SJSA1 (cell line): ENCODE data around the gene LHFPL3. TPM values are rescaled to one million over a fixed set of nuclear protein-coding genes. Genes with fewer than 3 reads are reported as not detected.

Experiments used
- DNase-seq, 2 experiments: peaks; one replicate each; pipeline ENCODE4 v3.0.0-alpha.2; 2015 to 2020; ENCODE audit warnings: low spot score in 2 of 2, low read depth in 1 of 2
- H3K27ac ChIP-seq: fragments of 250-450 bp; sonication (Bioruptor Pico); 2 replicates; pipeline ENCODE4 v1.5.1; 2020; ENCODE audit warnings: mild to moderate bottlenecking, moderate library complexity
- H3K27me3 ChIP-seq: fragments of 250-450 bp; sonication (Bioruptor Pico); replicated peaks from 2 replicates; pipeline ENCODE4 v1.5.1; 2020; ENCODE audit warnings: mild to moderate bottlenecking, moderate library complexity
- H3K36me3 ChIP-seq: fragments of 250-450 bp; sonication (Bioruptor Pico); 2 replicates; pipeline ENCODE4 v1.5.1; 2020; ENCODE audit warnings: mild to moderate bottlenecking
- H3K4me1 ChIP-seq: fragments of 250-450 bp; sonication (Bioruptor Pico); replicated peaks from 2 replicates; pipeline ENCODE4 v1.6.1; 2021; ENCODE audit warnings: mild to moderate bottlenecking
- H3K4me3 ChIP-seq: fragments of 250-450 bp; sonication (Bioruptor Pico); 2 replicates; pipeline ENCODE4 v1.5.1; 2020; ENCODE audit warnings: mild to moderate bottlenecking
- H3K9me3 ChIP-seq: fragments of 250-450 bp; sonication (Bioruptor Pico); replicated peaks from 2 replicates; pipeline ENCODE4 v1.5.1; 2020; ENCODE audit warnings: mild to moderate bottlenecking
- total RNA-seq: library from RNA; depleted of rRNA; stranded (reverse); fragments of >200 nt; shearing (Covaris generic); gene quantifications from 2 replicates; pipeline ENCODE4 v1.2.3, GENCODE V29; 2014

Gene LHFPL3
- total RNA-seq, 1 experiment from 2014 or later, result not detected

DNA sequence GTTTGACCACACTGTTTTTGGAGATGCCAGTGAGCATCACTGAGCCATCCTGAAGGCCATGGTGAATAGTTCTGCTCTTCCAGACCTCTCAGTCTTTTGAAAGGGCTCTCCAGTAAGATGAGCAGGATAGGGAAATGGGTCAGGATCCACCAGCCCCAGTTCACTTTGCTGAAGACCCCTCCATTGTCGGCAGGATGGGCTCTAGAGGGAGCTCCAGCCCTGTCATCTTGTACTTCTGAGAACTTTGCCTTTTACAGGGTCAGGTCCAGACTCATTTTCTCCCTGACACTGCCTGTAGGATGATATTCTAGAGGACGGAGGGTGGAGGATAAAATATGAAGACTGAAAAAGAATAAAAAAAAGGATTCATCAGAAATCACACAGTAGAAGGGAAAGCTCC is 13.1 kb downstream of the LHFPL3 start:
- no peak overlapping the region for H3K27ac ChIP-seq
- H3K27me3 ChIP-seq, result no peaks in the 10 kb centered on the region; the same call in 1 of the 2 replicates
- no peaks in the 10 kb centered on the region for H3K36me3 ChIP-seq
- H3K4me3 ChIP-seq, result no peak overlapping the region
- 0 out of 2 replicates have a peak, but pooled peaks cover 2% of the 10 kb centered on the region for H3K9me3 ChIP-seq
- no peaks in the 10 kb centered on the region for H3K4me1 ChIP-seq
- no peak for DNase-seq

DNA sequence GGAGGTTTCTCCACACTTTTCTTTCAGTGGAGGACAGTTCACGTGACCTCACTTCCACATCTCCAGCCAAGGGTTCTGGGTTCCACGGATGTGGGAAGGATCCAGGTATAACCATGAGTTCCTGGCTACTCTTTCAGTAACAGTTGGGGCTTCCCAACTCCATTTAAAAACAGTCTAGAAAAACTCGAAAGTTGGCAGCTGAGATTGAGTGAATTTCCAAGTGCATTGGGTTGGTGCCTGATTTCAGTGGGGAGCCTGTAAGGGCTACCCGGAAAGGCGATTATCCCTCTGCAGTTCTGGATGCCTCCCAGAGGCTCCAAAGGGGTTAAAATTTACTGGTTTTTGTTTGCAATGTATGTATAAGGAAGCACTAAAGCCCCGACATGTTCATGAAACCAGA is 24.3 kb downstream of the LHFPL3 start:
- Histone ChIP-seq H3K27me3 (no peaks in the 10 kb centered on the region), H3K4me1 (no peaks in the 10 kb centered on the region), H3K36me3 (no peaks in the 10 kb centered on the region), H3K9me3 (no peaks in the 10 kb centered on the region), H3K4me3 (no peak overlapping the region), H3K27ac (no peak overlapping the region)
- DNase-seq, result no peak

DNA sequence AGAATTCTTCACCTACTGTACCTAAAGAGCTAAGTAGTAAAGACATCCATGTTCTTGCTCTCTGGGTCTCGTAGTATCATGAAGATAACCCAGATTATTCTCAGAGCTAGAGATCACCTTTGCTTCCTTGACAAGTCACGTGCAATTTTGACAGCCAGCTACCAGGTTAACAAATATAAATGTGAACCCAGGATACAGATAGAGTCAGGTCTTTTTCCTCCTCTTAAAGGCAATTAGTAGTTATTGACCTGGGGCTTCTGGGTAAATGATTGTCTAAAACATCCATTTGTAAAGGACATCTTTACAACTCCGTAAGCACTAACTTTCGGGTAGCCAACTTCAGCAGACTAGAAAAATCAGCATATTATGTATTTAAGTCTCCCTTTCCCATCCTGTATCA is 28.8 kb downstream of the LHFPL3 start:
- H3K9me3 ChIP-seq, result no peaks in the 10 kb centered on the region
- DNase-seq, result no peak
- no peaks in the 10 kb centered on the region for H3K36me3 ChIP-seq
- H3K4me1 ChIP-seq, result no peaks in the 10 kb centered on the region
- H3K4me3 ChIP-seq, result no peak overlapping the region
- peaks cover 5% of the 10 kb centered on the region; the same call in 1 of the 2 replicates for H3K27me3 ChIP-seq
- no peak overlapping the region for H3K27ac ChIP-seq

DNA sequence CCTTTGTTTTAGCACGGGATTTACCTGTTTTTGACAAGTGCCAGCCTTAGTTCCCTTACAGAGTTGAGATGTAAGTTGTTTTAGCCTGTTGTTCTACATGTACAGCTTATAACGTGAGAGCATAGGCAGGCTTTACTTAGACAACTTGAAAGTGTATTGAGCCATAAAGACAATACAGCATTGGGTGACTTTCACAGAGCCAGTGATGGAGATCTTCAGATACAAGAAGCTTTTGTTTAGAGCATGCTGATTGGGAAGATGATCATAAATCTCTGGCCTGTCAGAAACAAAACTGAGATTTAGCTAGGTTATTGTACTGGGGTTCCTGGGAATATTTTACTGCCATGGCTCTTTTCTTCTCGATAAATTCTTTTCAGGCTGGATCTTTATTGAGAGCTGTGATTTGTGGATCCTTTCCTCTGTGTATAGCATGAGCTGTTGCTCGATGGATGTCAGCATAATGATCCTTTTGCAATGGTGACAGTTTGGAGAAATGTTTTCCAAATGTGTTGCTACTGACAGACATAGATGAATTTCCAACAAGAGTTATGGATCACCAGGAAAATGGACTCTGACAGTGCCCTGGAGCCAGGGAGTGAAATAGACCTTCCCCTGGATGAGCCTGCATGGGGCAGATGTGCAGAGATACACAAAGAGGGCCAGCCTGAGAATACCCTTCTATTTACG is 30.2 kb downstream of the LHFPL3 start:
- no peak for DNase-seq
- H3K4me3 ChIP-seq, result no peak overlapping the region
- peaks cover 5% of the 10 kb centered on the region; the same call in 1 of the 2 replicates for H3K27me3 ChIP-seq
- no peak overlapping the region for H3K27ac ChIP-seq
- no peaks in the 10 kb centered on the region for H3K9me3 ChIP-seq
- H3K36me3 ChIP-seq, result no peaks in the 10 kb centered on the region
- no peaks in the 10 kb centered on the region for H3K4me1 ChIP-seq

DNA sequence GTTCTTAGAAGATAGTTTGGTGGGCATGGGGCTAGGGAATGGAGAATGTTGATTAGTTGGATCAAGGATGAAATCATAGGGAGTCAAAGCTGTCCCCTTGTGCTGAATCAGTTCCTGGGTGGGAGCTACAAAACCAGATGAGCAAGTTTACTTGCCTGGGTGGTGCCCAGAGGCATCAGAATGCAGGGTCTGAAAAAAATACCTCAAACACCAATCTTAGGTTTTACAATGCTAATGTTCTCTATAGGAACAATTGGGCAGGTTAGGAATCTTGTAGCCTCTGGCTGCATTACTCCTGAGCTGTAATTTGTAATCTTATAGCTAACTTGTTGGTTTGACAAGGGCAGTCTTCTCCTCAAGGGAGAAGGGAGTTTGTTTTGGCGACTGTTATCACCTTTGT is 34.4 kb downstream of the LHFPL3 start:
- DNase-seq, result no peak
- no peak overlapping the region for H3K4me3 ChIP-seq
- no peaks in the 10 kb centered on the region for H3K9me3 ChIP-seq
- H3K4me1 ChIP-seq, result no peaks in the 10 kb centered on the region
- no peaks in the 10 kb centered on the region for H3K36me3 ChIP-seq
- peaks cover 5% of the 10 kb centered on the region for H3K27me3 ChIP-seq
- no peak overlapping the region for H3K27ac ChIP-seq

DNA sequence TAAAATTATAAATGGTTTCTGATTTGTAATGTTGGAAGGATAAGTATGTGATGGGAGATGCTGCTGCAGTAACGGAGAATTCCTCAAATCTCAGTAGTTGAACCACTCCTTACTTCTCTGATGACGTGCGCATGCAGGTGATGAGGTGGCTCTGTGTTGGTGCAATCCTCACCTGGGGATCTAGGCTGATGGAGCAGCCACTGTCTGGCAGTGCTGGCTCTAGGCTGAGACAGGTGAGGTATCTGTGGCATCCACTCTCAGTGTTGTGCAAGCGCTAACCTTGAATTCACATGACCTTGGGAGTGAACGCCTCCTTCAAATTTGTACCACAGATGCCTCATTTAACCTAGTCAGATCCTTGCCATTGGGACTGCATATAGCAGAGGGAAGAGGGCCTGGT is 35.0 kb downstream of the LHFPL3 start:
- no peak for DNase-seq

DNA sequence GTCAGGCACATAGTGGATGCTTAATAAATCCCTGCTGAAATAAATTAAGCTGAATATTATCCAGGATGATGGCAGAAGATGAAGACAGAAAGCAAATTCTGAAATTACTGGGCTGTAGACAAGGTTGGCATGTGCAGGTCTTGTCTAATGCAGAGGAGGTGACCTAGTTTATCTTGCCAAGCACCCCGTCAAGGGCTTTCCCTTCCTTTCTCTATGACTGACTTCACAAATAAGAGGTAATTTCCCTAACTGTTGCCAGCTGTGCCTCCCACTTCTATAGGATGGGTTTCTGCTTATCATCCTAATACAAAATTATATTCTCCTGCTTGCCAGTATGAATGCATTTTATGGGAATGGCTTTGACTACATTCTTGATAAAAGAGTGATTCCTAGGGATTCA is 38.0 kb downstream of the LHFPL3 start:
- Histone ChIP-seq H3K36me3 (no peaks in the 10 kb centered on the region), H3K4me3 (no peak overlapping the region), H3K27me3 (peaks cover under 1% of the 10 kb centered on the region; the same call in 1 of the 2 replicates), H3K9me3 (no peaks in the 10 kb centered on the region), H3K4me1 (no peaks in the 10 kb centered on the region), H3K27ac (no peak overlapping the region)
- no peak for DNase-seq

More for the DNA sequence above, 35.0 kb downstream of the LHFPL3 start:
- Histone ChIP-seq H3K4me3 (no peak overlapping the region), H3K36me3 (no peaks in the 10 kb centered on the region), H3K9me3 (no peaks in the 10 kb centered on the region), H3K27me3 (peaks cover 5% of the 10 kb centered on the region), H3K4me1 (no peaks in the 10 kb centered on the region), H3K27ac (no peak overlapping the region)

DNA sequence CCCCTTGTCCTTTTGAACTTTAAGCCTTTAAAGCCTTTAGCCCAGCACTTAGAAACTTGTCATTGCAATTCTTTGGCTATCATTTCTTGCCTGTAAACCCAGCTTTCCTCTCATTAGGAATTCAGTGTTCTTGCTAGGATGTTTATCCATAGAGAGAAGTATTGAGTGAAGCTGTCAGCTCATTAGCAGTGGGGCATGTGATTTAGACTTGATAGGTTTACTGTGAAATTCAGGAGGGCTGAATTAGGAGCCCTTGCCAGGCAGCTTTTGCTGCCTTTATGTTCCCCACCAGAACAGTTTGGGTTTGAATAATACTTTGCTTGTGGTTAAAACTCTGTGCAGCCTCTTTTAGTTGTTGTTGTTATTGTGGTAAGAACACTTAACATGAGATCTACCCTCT is 39.5 kb downstream of the LHFPL3 start:
- Histone ChIP-seq H3K27ac (no peak overlapping the region), H3K9me3 (no peaks in the 10 kb centered on the region), H3K4me3 (no peak overlapping the region), H3K4me1 (no peaks in the 10 kb centered on the region), H3K27me3 (peaks cover 10% of the 10 kb centered on the region; the same call in 1 of the 2 replicates), H3K36me3 (no peaks in the 10 kb centered on the region)
- no peak for DNase-seq

DNA sequence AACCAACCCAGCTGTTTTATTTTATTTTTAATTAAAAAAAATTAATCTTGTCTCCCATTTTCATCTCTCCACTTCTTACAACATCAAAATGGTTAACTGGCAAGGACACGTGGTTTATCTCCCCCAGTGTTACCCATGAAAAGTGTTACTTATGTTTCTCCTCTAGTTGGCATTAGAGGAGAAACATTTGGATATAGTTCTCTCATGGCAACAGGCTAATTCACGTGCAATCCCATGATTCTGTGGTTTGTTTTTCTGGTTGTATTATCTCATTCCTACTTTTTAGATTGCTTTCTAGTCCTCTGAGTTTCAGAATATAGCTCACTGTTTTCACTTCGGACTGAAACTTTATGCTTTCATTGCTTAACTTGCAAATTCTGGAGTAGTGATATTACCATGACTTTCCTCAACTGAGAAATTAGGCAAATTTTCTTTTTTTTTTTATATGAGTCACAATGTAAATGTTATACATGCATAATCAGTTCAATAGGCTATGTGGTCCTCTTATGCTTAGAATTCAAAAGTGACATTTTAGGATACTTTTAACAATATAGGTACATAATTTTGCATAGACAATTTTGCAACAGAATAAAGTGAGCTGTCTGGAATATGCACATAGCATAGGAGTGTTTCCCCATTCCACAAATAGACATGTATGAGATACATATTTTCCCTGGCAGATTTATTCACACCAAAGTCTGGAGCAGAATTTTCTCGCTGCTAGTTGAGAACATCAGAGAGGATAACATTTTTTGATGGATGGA is 43.0 kb downstream of the LHFPL3 start:
- H3K9me3 ChIP-seq, result no peaks in the 10 kb centered on the region
- no peak overlapping the region for H3K4me3 ChIP-seq
- no peak overlapping the region for H3K27ac ChIP-seq
- peaks cover 10% of the 10 kb centered on the region; the same call in 1 of the 2 replicates for H3K27me3 ChIP-seq
- H3K36me3 ChIP-seq, result no peaks in the 10 kb centered on the region
- no peak for DNase-seq
- no peaks in the 10 kb centered on the region for H3K4me1 ChIP-seq

DNA sequence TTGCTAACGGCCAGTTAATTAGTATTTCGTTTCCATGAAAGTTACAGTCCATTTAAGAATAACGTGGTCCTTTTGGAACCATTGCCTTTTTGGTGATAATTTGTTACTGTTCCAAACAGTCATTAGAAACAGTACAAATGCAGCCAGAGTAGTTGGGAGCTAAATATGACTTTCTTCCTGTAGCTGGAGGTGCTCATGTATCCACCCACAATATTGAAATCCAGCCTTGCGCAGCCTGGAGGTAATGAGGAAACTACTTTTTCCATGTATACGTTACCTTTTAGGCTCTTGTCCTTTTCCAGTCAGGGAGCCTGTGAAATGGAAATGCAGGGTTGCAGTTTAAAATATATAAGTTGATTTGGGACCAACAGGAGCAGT is 43.6 kb downstream of the LHFPL3 start:
- no peak overlapping the region for H3K4me3 ChIP-seq
- H3K9me3 ChIP-seq, result no peaks in the 10 kb centered on the region
- H3K27ac ChIP-seq, result no peak overlapping the region
- H3K36me3 ChIP-seq, result no peaks in the 10 kb centered on the region
- DNase-seq, result no peak
- H3K27me3 ChIP-seq, result peaks cover 10% of the 10 kb centered on the region; the same call in 1 of the 2 replicates
- no peaks in the 10 kb centered on the region for H3K4me1 ChIP-seq

DNA sequence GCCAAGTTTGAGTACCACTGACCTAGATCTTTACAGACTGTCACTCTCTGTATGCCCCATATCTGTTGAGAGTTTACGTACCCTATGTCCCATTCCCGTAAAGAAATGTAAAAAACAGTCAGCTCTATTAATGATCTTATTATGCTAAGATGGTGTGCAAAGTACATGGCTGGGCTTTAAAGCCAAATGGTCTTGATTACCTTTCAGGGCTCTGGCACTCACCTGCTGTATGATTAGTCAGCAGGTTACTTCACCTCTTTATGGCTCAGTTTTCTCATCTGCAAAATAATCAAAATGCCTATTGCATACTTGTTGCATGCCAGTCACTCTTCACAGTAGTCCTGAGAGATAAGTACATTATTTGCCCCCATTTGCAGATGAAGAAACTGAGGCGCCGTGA is 54.2 kb downstream of the LHFPL3 start:
- no peak overlapping the region for H3K4me3 ChIP-seq
- H3K9me3 ChIP-seq, result no peaks in the 10 kb centered on the region
- no peak overlapping the region for H3K27ac ChIP-seq
- H3K36me3 ChIP-seq, result no peaks in the 10 kb centered on the region
- no peaks in the 10 kb centered on the region for H3K4me1 ChIP-seq
- no peak for DNase-seq
- H3K27me3 ChIP-seq, result no peaks in the 10 kb centered on the region

DNA sequence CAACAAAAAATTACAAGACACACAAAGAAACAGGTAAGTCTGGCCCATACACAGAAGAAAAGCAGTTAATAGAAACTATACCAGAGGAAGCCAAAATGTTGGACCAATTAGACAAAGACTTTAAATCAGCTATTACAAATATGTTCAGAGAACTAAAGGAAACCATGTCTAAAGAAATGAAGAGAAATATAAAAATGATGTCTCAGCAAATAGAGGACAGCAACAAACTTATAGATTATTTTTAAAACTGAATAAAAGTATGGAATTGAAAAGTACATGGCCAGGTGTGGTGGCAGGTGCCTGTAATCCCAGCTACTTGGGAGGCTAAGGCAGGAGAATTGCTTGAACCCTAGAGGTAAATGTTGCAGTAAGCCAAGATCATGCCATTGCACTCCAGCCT is 58.5 kb downstream of the LHFPL3 start:
- Histone ChIP-seq H3K27ac (no peak overlapping the region), H3K4me3 (no peak overlapping the region), H3K27me3 (no peaks in the 10 kb centered on the region), H3K36me3 (no peaks in the 10 kb centered on the region), H3K9me3 (no peaks in the 10 kb centered on the region), H3K4me1 (no peaks in the 10 kb centered on the region)
- DNase-seq, result no peak

DNA sequence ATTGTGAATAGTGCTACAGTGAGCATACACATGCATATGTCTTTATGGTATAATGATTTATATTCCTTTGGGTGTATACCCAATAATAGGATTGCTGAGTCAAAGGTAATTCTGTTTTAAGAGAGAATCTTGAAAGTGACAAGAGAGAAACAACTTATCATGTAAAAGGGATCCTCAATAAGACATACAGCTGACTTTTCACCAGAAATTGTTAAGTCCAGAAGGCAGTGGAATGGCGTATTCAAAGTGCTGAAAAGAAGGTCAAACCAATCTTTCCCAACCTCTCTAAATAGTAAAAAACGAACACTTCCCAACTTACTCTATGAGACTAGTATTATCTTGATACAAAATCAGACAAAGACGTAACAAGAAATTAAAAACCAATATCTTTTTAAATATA is 59.8 kb downstream of the LHFPL3 start:
- no peaks in the 10 kb centered on the region for H3K4me1 ChIP-seq
- H3K4me3 ChIP-seq, result no peak overlapping the region
- H3K27me3 ChIP-seq, result no peaks in the 10 kb centered on the region
- no peak overlapping the region for H3K27ac ChIP-seq
- no peaks in the 10 kb centered on the region for H3K9me3 ChIP-seq
- no peaks in the 10 kb centered on the region for H3K36me3 ChIP-seq
- no peak for DNase-seq

DNA sequence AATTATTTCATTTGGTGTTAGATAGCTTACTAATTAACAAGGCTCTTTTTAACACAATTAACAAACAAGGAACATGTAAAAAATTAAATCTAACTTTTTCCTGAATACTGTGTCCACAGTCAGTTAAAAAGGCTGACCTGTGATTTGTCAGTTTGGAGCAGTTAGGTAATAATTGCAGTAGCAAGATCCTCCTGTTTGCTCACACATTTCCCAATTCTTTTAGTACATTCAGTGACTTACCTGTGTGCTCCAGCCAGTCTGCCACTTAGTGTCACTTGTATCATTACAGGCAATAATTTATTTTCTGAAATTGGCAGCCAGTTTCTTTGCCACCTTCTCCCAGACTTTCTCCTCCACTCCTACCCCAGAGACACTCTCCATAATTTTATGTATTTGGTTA is 66.8 kb downstream of the LHFPL3 start:
- H3K27me3 ChIP-seq, result no peaks in the 10 kb centered on the region
- no peaks in the 10 kb centered on the region for H3K36me3 ChIP-seq
- no peak overlapping the region for H3K4me3 ChIP-seq
- DNase-seq, result no peak
- no peak overlapping the region for H3K27ac ChIP-seq
- H3K4me1 ChIP-seq, result no peaks in the 10 kb centered on the region
- no peaks in the 10 kb centered on the region for H3K9me3 ChIP-seq
